K562 (cell line): ENCODE results near the gene ERN1. TPM values are rescaled to one million over a fixed set of nuclear protein-coding genes. Genes with fewer than 3 reads are reported as not detected.
A peak's percentile ranks its signal among the peaks of the same experiment; 100 is the strongest.

ENCODE experiments used
- ATAC-seq: fragments of 200-7000 bp; cut with Tn5 transposase; 3 replicates; pipeline ENCODE4 v1.9.1; 2020; ENCODE audit warnings: moderate library complexity
- BruUV-seq: library from RNA; stranded (reverse); fragments of 400-500 nt; replicated peaks from 2 replicates; lab custom pipeline; 2021; lab: Mats Ljungman, UMichigan
- CTCF ChIA-PET: fragments of 300-600 bp; formaldehyde crosslinking; extraction: SDS; loops from one replicate; lab custom pipeline; 2021; ENCODE audit warnings: low intra/inter-chr PET ratio; lab: Yijun Ruan, JAX
- POLR2A ChIA-PET: fragments of 300-600, 350-650 bp; sonication (Branson Sonifier 250); formaldehyde crosslinking; extraction: SDS; loops from one replicate; lab custom pipeline; 2021; ENCODE audit warnings: antibody characterized with exemption, inconsistent platforms; lab: Yijun Ruan, JAX
- DNase-seq, 4 experiments: peaks; one replicate each; pipeline versions ENCODE4 v3.0.0 to v3.0.0-alpha.2; 2011 to 2018; ENCODE audit warnings: low spot score in 3 of 4, mixed read lengths in 3 of 4; ENCODE audit errors: extremely low read depth in 1 of 4
- FAIRE-seq: peaks from 2 replicates; lab custom pipeline; 2011; peaks lifted over from hg19 to GRCh38; lab: Jason Lieb, UNC
- H2AFZ ChIP-seq: 2 replicates; pipeline ENCODE4 v1.6.0; 2011; ENCODE audit warnings: low read depth, low read length, control low read depth, inconsistent platforms
- H3K27ac ChIP-seq: fragments of 200-600 bp; 3 replicates; pipeline ENCODE4 v1.8.0; 2011; ENCODE audit warnings: low read depth, mild to moderate bottlenecking, control low read depth, inconsistent platforms, low read length, moderate library complexity, mixed read lengths; ENCODE audit errors: extremely low read depth
- H3K27me3 ChIP-seq, 2 experiments: fragments of 300-600 bp in 1 of 2; 2 replicates in 1 of 2; 3 replicates in 1 of 2; pipeline versions ENCODE4 v1.6.0 to v1.8.0; 2011; ENCODE audit warnings: inconsistent platforms in 2 of 2, low read length in 2 of 2, mild to moderate bottlenecking in 1 of 2, mixed read lengths in 1 of 2, moderate library complexity in 1 of 2; ENCODE audit not compliant: control insufficient read depth in 2 of 2, insufficient read depth in 2 of 2
- H3K36me3 ChIP-seq: fragments of 300-600 bp; 3 replicates; pipeline ENCODE4 v1.8.0; 2011; ENCODE audit warnings: mild to moderate bottlenecking, low read length, inconsistent platforms; ENCODE audit not compliant: control insufficient read depth, insufficient read depth
- H3K4me1 ChIP-seq, 2 experiments: fragments of 200-600 bp in 1 of 2; replicated peaks in 1 of 2; 2 replicates in 1 of 2; 3 replicates in 1 of 2; pipeline versions ENCODE4 v1.5.1 to v1.8.0; 2011; ENCODE audit warnings: inconsistent platforms in 2 of 2, low read length in 2 of 2, mild to moderate bottlenecking in 1 of 2, mixed read lengths in 1 of 2, moderate library complexity in 1 of 2; ENCODE audit not compliant: control insufficient read depth in 2 of 2, insufficient read depth in 2 of 2
- H3K4me2 ChIP-seq: 2 replicates; pipeline ENCODE4 v1.6.1; 2011; ENCODE audit warnings: low read length, control low read depth, inconsistent platforms, mixed read lengths; ENCODE audit not compliant: insufficient read depth
- H3K4me3 ChIP-seq: fragments of 200-600 bp; sonication (generic), shearing (Covaris generic); 2 replicates; pipeline ENCODE4 v1.5.1; 2016; ENCODE audit warnings: control low read depth, inconsistent platforms
- H3K79me2 ChIP-seq: fragments of 200-600 bp; 3 replicates; pipeline ENCODE4 v1.8.0; 2011; ENCODE audit warnings: low read length, inconsistent platforms; ENCODE audit not compliant: control insufficient read depth, insufficient read depth
- H3K9ac ChIP-seq, 2 experiments: 2 replicates each; pipeline versions ENCODE4 v1.6.0 to v1.6.1; 2011; ENCODE audit warnings: low read depth in 2 of 2, low read length in 2 of 2, control low read depth in 1 of 2, inconsistent platforms in 1 of 2, mild to moderate bottlenecking in 1 of 2, mixed read lengths in 1 of 2; ENCODE audit not compliant: insufficient read depth in 1 of 2
- H3K9me1 ChIP-seq: one replicate; pipeline ENCODE4 v1.6.0; 2011; ENCODE audit warnings: inconsistent platforms, mild to moderate bottlenecking, low read length, moderate library complexity; ENCODE audit not compliant: control insufficient read depth, insufficient read depth
- H3K9me3 ChIP-seq: replicated peaks from 2 replicates; pipeline ENCODE4 v1.5.1; 2011; ENCODE audit warnings: low read depth, low read length, inconsistent platforms; ENCODE audit not compliant: control insufficient read depth, insufficient read depth
- H4K20me1 ChIP-seq: replicated peaks from 2 replicates; pipeline ENCODE4 v1.6.1; 2011; ENCODE audit warnings: low read length, inconsistent platforms, mixed read lengths; ENCODE audit not compliant: control insufficient read depth, insufficient read depth
- ZNF232 ChIP-seq: sonication (generic); formaldehyde crosslinking; IDR thresholded peaks from 2 replicates; pipeline ENCODE4 v1.8.0; 2022; ENCODE audit warnings: mild to moderate bottlenecking, missing genetic modification reagents
- ZNF584 ChIP-seq: fragments of 200-800 bp; sonication (Bioruptor generic); IDR thresholded peaks from 2 replicates; pipeline ENCODE4 v1.6.1; 2016; ENCODE audit warnings: low read depth, mild to moderate bottlenecking, missing genetic modification characterization, missing compliant biosample characterization
- WGBS: fragments of 100-300 bp; shearing (Covaris generic); methylation state at CpG from one replicate; pipeline ENCODE4 v1.1.6; 2016; ENCODE audit warnings: low coverage, mixed read lengths; ENCODE audit not compliant: insufficient coverage; ENCODE audit errors: missing lambda C conversion rate; 5-methylcytosine and 5-hydroxymethylcytosine counted together
- in situ Hi-C: fragments of 300-500 bp; cut with MboI; formaldehyde crosslinking; loops from 4 replicates; pipeline ENCODE4 v1.15.0; 2018; ENCODE audit warnings: inconsistent platforms, mixed read lengths
- intact Hi-C: fragments of 100-400 bp; cut with micrococcal nuclease; formaldehyde crosslinking; loops from 2 replicates; pipeline ENCODE4 v1.14.2; 2022
- polyA plus RNA-seq, 8 experiments: library from polyadenylated mRNA; depleted of rRNA in 4 of 8; stranded (reverse) in 5 of 8; unstranded in 3 of 8; fragments of >200 nt; fragmentation: Nextera tagmentation in 2 of 8; fragmentation: Illumina TruSeq in 1 of 8; extraction: Ambion mirVana in 2 of 8; extraction: Trizol in 1 of 8; gene quantifications; 2 replicates each; pipeline versions ENCODE4 v1.2.1 to v1.2.3, GENCODE V29; 2011 to 2014; ENCODE audit warnings: inconsistent platforms in 1 of 8, missing spikeins in 1 of 8
- total RNA-seq, 7 experiments: library from RNA; depleted of rRNA in 6 of 7; stranded (reverse); fragments of >200 nt in 6 of 7; fragmentation: Illumina TruSeq in 2 of 7; extraction: Trizol in 2 of 7; gene quantifications; 2 replicates each; pipeline versions ENCODE4 v1.2.1 to v1.2.3, GENCODE V29; 2011 to 2021; ENCODE audit warnings: low replicate concordance in 1 of 7
- TF ChIP-seq, protein P1 (sequence below), 2 experiments: fragments of 450-650 bp in 1 of 2; sonication (generic) in 1 of 2; formaldehyde crosslinking in 1 of 2; IDR thresholded peaks; 2 replicates each; pipeline versions ENCODE4 v1.7.1 to v1.9.0; 2016 to 2022; ENCODE audit warnings: inconsistent platforms in 1 of 2, mild to moderate bottlenecking in 1 of 2, missing genetic modification reagents in 1 of 2

Gene ERN1
- total and polyA plus RNA-seq, 9 of the 15 experiments (the other 6 are each of a cell fraction or from before 2014, with no cell fraction given) = 2.1 to 22.5 (median 7.3) TPM

DNA sequence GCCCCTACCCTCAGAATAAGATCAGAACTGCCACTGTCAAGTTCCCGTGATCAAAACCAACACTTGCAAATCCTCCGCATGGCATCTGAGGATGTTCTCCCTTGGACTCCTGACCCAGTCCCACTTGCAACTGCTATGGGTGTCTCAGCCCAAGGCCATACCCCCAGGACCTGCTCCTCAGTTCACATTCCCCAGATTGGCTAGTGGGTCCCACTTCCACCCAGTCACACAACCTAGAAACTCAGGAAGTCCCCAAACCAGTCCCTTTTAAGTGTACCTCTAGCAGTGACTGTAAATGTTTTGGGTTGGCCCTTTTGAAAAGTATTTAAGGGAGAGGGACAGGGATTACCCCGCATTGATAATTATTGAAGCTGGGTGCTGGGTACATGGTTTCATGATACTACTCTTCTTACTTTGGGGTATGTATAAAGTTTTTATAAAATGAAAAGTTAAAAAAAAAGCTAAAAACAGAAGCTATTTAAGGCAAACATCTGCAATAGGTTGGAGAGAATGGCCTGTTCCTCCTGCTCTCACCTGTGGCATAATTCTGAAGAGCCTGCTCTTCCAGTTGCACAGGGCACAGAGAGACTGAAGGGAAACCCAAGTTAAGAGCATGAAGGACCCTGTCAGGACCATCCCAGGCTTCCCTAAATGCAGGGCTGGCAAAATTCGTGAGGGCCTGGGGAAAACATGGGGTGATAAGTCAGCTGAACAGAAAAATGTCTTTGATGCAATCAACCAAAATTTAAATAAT lies 42.5 kb downstream of the ERN1 start:
- no peak for ATAC-seq
- ChIA-PET POLR2A (interaction anchor here (0.6 to 2.2 kb wide), 6 partner anchors 8 to 31 kb away, joined by 3 to 7 read pairs (median 4); no protein-coding TSS in a partner anchor), CTCF (no interaction called here)
- H3K79me2 ChIP-seq = no peaks in the 10 kb centered on the region
- H3K27ac ChIP-seq = no peak overlapping the region
- H3K4me2 ChIP-seq = no peak overlapping the region
- H3K9me1 ChIP-seq = no peaks in the 10 kb centered on the region
- WGBS = 77% methylated on average over 4 of the region's 4 CpGs
- no TSS peak for BruUV-seq
- TF ChIP-seq, protein P1, sequence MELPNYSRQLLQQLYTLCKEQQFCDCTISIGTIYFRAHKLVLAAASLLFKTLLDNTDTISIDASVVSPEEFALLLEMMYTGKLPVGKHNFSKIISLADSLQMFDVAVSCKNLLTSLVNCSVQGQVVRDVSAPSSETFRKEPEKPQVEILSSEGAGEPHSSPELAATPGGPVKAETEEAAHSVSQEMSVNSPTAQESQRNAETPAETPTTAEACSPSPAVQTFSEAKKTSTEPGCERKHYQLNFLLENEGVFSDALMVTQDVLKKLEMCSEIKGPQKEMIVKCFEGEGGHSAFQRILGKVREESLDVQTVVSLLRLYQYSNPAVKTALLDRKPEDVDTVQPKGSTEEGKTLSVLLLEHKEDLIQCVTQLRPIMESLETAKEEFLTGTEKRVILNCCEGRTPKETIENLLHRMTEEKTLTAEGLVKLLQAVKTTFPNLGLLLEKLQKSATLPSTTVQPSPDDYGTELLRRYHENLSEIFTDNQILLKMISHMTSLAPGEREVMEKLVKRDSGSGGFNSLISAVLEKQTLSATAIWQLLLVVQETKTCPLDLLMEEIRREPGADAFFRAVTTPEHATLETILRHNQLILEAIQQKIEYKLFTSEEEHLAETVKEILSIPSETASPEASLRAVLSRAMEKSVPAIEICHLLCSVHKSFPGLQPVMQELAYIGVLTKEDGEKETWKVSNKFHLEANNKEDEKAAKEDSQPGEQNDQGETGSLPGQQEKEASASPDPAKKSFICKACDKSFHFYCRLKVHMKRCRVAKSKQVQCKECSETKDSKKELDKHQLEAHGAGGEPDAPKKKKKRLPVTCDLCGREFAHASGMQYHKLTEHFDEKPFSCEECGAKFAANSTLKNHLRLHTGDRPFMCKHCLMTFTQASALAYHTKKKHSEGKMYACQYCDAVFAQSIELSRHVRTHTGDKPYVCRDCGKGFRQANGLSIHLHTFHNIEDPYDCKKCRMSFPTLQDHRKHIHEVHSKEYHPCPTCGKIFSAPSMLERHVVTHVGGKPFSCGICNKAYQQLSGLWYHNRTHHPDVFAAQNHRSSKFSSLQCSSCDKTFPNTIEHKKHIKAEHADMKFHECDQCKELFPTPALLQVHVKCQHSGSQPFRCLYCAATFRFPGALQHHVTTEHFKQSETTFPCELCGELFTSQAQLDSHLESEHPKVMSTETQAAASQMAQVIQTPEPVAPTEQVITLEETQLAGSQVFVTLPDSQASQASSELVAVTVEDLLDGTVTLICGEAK (IDR thresholded peaks at IDR 0.05) = 0 out of 2 replicates have a peak, but pooled peaks have one; percentile 46
- TF ChIP-seq, protein P1 (CRISPR knock-in tag; IDR thresholded peaks at IDR 0.05) = no peak; the same call in 1 of the 2 replicates
- no peak for TF ChIP-seq ZNF232 (CRISPR knock-in tag)
- 0 out of 2 replicates have a peak, but pooled peaks have one; percentile 24 for TF ChIP-seq ZNF584
- TF ChIP-seq, all 486 proteins: peak for 2
- H3K9ac ChIP-seq = no peak overlapping the region
- no peaks in the 10 kb centered on the region for H3K27me3 ChIP-seq
- no peaks in the 10 kb centered on the region; the same call in 2 of the 3 replicates for H3K36me3 ChIP-seq
- intact Hi-C loops (no loop called here), in situ Hi-C loops (no loop called here)
- H2AFZ ChIP-seq = no peak overlapping the region
- no peak for DNase-seq
- FAIRE-seq = no peak
- no peaks in the 10 kb centered on the region for H3K9me3 ChIP-seq
- H4K20me1 ChIP-seq = no peaks in the 10 kb centered on the region
- H3K4me1 ChIP-seq = peaks cover 23 to 51% of the 10 kb centered on the region in 2 experiments
- H3K4me3 ChIP-seq = no peak overlapping the region
